ENCODE data around the gene PLAC1. TPM values are rescaled to one million over a fixed set of nuclear protein-coding genes. Genes with fewer than 3 reads are reported as not detected.

PLAC1 gene
- total RNA-seq, 1 experiment from 2014 or later, result 0.51 TPM

DNA sequence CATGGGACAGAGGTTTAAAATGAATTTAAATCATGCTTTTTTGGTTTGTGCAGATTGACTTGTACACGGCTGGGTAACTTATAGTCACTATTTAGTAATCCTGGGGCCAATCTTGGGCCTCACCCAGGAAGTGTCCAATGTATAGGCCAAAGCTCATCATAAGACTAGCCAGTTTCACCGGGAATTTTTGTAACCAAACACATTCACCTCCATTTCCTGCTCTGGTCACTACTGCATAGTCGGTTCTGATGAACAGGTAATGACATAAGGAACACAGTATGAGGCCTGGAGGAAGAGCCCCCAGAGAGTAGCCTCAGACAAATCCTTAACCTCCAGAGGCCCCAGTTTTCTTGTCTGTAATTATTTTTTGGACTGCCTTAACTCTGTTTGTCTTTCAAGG, 116.4 kb downstream of the PLAC1 start:
- no TSS peak for BruUV-seq (replicated peaks)
- Histone ChIP-seq H3K27me3 (ENCODE audit: control insufficient read depth, insufficient read depth, low read length) (no peaks in the 10 kb centered on the region), H3K9me3 (ENCODE audit: control insufficient read depth, insufficient read depth, low read depth, low read length) (no peaks in the 10 kb centered on the region), H3K36me3 (ENCODE audit: control insufficient read depth, insufficient read depth, low read length) (no peaks in the 10 kb centered on the region; the same call in 1 of the 2 replicates), H3K4me3 (ENCODE audit: low read depth in 2 of 2, low read length in 2 of 2) (no peak overlapping the region), H3K27ac (ENCODE audit: low read length) (no peak overlapping the region), H3K4me1 (ENCODE audit: control insufficient read depth, insufficient read depth, low read length) (peaks cover 18% of the 10 kb centered on the region)
- intact Hi-C loops (cut with micrococcal nuclease; ENCODE audit: unreplicated experiment) (no loop called here), in situ Hi-C loops (cut with HindIII; ENCODE audit: low pct_unique_long_range_greater_than_20kb, low sequenced_read_pairs) (no loop called here)
- ChIA-PET CTCF (no interaction called here), POLR2A (no interaction called here)
- ATAC-seq (no peak), DNase-seq (ENCODE audit: low read depth, low spot score) (no peak)
- TF ChIP-seq CTCF (IDR thresholded peaks at IDR 0.05) (no peak), SIN3A (IDR thresholded peaks at IDR 0.05; ENCODE audit: borderline replicate concordance, insufficient read depth, low read depth, low read length) (no peak), POLR2AphosphoS5 (IDR thresholded peaks at IDR 0.05; ENCODE audit: low read depth, low read length) (no peak), TCF7L2 (IDR thresholded peaks at IDR 0.05; ENCODE audit: low read depth, low read length) (no peak)
- TF ChIP-seq, protein P1, sequence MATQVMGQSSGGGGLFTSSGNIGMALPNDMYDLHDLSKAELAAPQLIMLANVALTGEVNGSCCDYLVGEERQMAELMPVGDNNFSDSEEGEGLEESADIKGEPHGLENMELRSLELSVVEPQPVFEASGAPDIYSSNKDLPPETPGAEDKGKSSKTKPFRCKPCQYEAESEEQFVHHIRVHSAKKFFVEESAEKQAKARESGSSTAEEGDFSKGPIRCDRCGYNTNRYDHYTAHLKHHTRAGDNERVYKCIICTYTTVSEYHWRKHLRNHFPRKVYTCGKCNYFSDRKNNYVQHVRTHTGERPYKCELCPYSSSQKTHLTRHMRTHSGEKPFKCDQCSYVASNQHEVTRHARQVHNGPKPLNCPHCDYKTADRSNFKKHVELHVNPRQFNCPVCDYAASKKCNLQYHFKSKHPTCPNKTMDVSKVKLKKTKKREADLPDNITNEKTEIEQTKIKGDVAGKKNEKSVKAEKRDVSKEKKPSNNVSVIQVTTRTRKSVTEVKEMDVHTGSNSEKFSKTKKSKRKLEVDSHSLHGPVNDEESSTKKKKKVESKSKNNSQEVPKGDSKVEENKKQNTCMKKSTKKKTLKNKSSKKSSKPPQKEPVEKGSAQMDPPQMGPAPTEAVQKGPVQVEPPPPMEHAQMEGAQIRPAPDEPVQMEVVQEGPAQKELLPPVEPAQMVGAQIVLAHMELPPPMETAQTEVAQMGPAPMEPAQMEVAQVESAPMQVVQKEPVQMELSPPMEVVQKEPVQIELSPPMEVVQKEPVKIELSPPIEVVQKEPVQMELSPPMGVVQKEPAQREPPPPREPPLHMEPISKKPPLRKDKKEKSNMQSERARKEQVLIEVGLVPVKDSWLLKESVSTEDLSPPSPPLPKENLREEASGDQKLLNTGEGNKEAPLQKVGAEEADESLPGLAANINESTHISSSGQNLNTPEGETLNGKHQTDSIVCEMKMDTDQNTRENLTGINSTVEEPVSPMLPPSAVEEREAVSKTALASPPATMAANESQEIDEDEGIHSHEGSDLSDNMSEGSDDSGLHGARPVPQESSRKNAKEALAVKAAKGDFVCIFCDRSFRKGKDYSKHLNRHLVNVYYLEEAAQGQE (IDR thresholded peaks at IDR 0.05; ENCODE audit: insufficient read depth in 1 of 2, low read depth in 2 of 2, low read length in 1 of 2), result no peak

DNA sequence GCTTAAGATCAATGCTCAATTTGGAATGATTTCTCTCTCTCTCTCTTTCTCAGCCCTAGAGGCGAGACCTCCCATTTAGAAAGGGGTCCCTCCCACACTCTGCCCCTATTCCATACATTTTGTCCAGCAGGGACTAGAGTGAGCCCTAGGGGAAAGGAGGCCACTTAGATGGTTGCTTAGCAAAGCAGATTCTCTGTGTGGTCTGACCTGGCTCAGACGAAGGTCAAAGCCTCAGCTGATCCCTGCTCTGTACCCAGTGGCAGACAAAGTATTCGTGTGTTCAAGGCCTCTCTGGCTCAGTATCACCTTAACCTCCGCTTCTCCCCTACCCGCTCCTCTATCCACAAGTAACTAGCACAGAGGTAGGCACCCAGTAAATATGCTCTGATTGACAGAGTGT, 120.0 kb downstream of the PLAC1 start:
- CTCF ChIA-PET, result interaction anchor here (1.0 kb wide), 1 partner anchor 17 kb away, joined by 3 read pairs; no protein-coding TSS in a partner anchor

More for the DNA sequence above, 120.0 kb downstream of the PLAC1 start:
- POLR2A ChIA-PET, result no interaction called here
- in situ Hi-C loops (cut with HindIII; ENCODE audit: low pct_unique_long_range_greater_than_20kb, low sequenced_read_pairs) (no loop called here), intact Hi-C loops (cut with micrococcal nuclease; ENCODE audit: unreplicated experiment) (no loop called here)
- TF ChIP-seq, protein P1 (IDR thresholded peaks at IDR 0.05; ENCODE audit: insufficient read depth in 1 of 2, low read depth in 2 of 2, low read length in 1 of 2), result no peak
- no peak for TF ChIP-seq SIN3A (IDR thresholded peaks at IDR 0.05; ENCODE audit: borderline replicate concordance, insufficient read depth, low read depth, low read length)
- no peak for TF ChIP-seq CTCF (IDR thresholded peaks at IDR 0.05)
- TF ChIP-seq TCF7L2 (IDR thresholded peaks at IDR 0.05; ENCODE audit: low read depth, low read length), result no peak
- no peak for TF ChIP-seq POLR2AphosphoS5 (IDR thresholded peaks at IDR 0.05; ENCODE audit: low read depth, low read length)
- no peaks in the 10 kb centered on the region for H3K27me3 ChIP-seq (ENCODE audit: control insufficient read depth, insufficient read depth, low read length)
- no peak overlapping the region for H3K27ac ChIP-seq (ENCODE audit: low read length)
- BruUV-seq (replicated peaks), result no TSS peak
- no peak overlapping the region for H3K4me3 ChIP-seq (ENCODE audit: low read depth in 2 of 2, low read length in 2 of 2)
- ATAC-seq, result no peak
- DNase-seq (ENCODE audit: low read depth, low spot score), result no peak
- H3K9me3 ChIP-seq (ENCODE audit: control insufficient read depth, insufficient read depth, low read depth, low read length), result no peaks in the 10 kb centered on the region
- H3K36me3 ChIP-seq (ENCODE audit: control insufficient read depth, insufficient read depth, low read length), result no peaks in the 10 kb centered on the region
- peaks cover 18% of the 10 kb centered on the region for H3K4me1 ChIP-seq (ENCODE audit: control insufficient read depth, insufficient read depth, low read length)
